Measurements from ENCODE around the gene HOXA7. TPM values are rescaled to one million over a fixed set of nuclear protein-coding genes. Genes with fewer than 3 reads are reported as not detected.

HOXA7 gene
- total and polyA plus RNA-seq, 12 donors: 7.9 to 39.1 (median 22.7) TPM

GRCh38 chr7:27198871-27199801 is 42.7 kb upstream of the HOXA7 start:
- Histone ChIP-seq H3K9me3 (replicated peaks in 1 of 3) (no peaks in the 10 kb centered on the region), H3K4me3 (peak overlapping the region in 1 of 4 donors; percentile 54), H3K27me3 (peaks cover 94% of the 10 kb centered on the region), H3K4me1 (replicated peaks in 1 of 2) (peaks cover 0 to 16% of the 10 kb centered on the region in 2 donors), H3K36me3 (replicated peaks in 1 of 2) (no peaks in the 10 kb centered on the region), H3K27ac (no peak overlapping the region)
- 3 to 8% (median 3%) methylated on average over 13 to 91 of the region's 93 CpGs for WGBS, 4 donors
- no peak for TF ChIP-seq POLR2A (IDR thresholded peaks at IDR 0.05)
- no peak for TF ChIP-seq CTCF (IDR thresholded peaks at IDR 0.05)
- intact Hi-C loops (cut with DNase I): loop anchor here in 1 of 2 donors (10.0 kb wide), 3 partner anchors 726 to 896 kb away; no protein-coding TSS in a partner anchor
- peak in 3 of 7 donors; percentile 13 to 50 (median 20) for DNase-seq

GRCh38 chr7:27198138-27198841 is 41.8 kb upstream of the HOXA7 start:
- DNase-seq: peak in 2 of 7 donors; percentile 9 to 46
- no peak overlapping the region for H3K27ac ChIP-seq
- TF ChIP-seq CTCF (IDR thresholded peaks at IDR 0.05) (no peak), POLR2A (IDR thresholded peaks at IDR 0.05) (no peak)
- no peaks in the 10 kb centered on the region for H3K9me3 ChIP-seq (replicated peaks in 1 of 3)
- H3K4me3 ChIP-seq: no peak overlapping the region
- intact Hi-C loops (cut with DNase I): loop anchor here in 1 of 2 donors (10.0 kb wide), 3 partner anchors 727 to 897 kb away; no protein-coding TSS in a partner anchor
- H3K27me3 ChIP-seq: peaks cover 94% of the 10 kb centered on the region
- no peaks in the 10 kb centered on the region for H3K36me3 ChIP-seq (replicated peaks in 1 of 2)
- 17 to 22% (median 19%) methylated on average over 21 to 29 of the region's 29 CpGs for WGBS, 4 donors
- peaks cover 2 to 18% of the 10 kb centered on the region in 2 donors for H3K4me1 ChIP-seq (replicated peaks in 1 of 2)

- DNase-seq: peak in 1 of 7 donors; percentile 13
- Histone ChIP-seq H3K9me3 (replicated peaks in 1 of 3) (no peaks in the 10 kb centered on the region), H3K4me3 (no peak overlapping the region), H3K4me1 (replicated peaks in 1 of 2) (peaks cover 9 to 23% of the 10 kb centered on the region in 2 donors), H3K27ac (no peak overlapping the region), H3K36me3 (replicated peaks in 1 of 2) (no peaks in the 10 kb centered on the region), H3K27me3 (peaks cover 96% of the 10 kb centered on the region)
- TF ChIP-seq CTCF (IDR thresholded peaks at IDR 0.05) (no peak), POLR2A (IDR thresholded peaks at IDR 0.05) (no peak)
- intact Hi-C loops (cut with DNase I): loop anchor here in 1 of 2 donors (10.0 kb wide), 3 partner anchors 727 to 897 kb away; no protein-coding TSS in a partner anchor
- 26 to 32% (median 28%) methylated on average over 18 of the region's 18 CpGs for WGBS, 4 donors
Measured at GRCh38 chr7:27197137-27198042, 40.9 kb upstream of the HOXA7 start.
